Measurements from ENCODE around the gene IL1A.

- TF ChIP-seq CTCF (IDR thresholded peaks at IDR 0.05; ENCODE audit: low read length) (no peak), EZH2 (IDR thresholded peaks at IDR 0.05; ENCODE audit: borderline replicate concordance, low read length) (no peak)
These were observed 54.1 kb downstream of the IL1A start for GRCh38 chr2:112730216-112730615.

Data from OCI-LY1 (cell line).